Bronchial epithelial cell (primary cell): ENCODE measurements around the gene MST1. TPM values are rescaled to one million over a fixed set of nuclear protein-coding genes. Genes with fewer than 3 reads are reported as not detected.

Experiments used
- DNase-seq: peaks from one replicate; pipeline ENCODE4 v3.0.0-alpha.2; 2010; ENCODE audit warnings: low read depth
- FAIRE-seq: peaks from 2 replicates; lab custom pipeline; 2011; peaks lifted over from hg19 to GRCh38; lab: Jason Lieb, UNC
- H3K27me3 ChIP-seq: 2 replicates; pipeline ENCODE4 v1.5.1; 2011; ENCODE audit warnings: low read length; ENCODE audit not compliant: control insufficient read depth, insufficient read depth
- H3K36me3 ChIP-seq: 2 replicates; pipeline ENCODE4 v1.5.1; 2011; ENCODE audit warnings: low read length; ENCODE audit not compliant: control insufficient read depth, insufficient read depth
- H3K4me3 ChIP-seq: 2 replicates; pipeline ENCODE4 v1.5.1; 2011; ENCODE audit warnings: mild to moderate bottlenecking, low read depth, low read length, control low read depth
- CTCF ChIP-seq: IDR thresholded peaks from 2 replicates; pipeline ENCODE4 v1.5.1; 2011; ENCODE audit warnings: mild to moderate bottlenecking, moderate library complexity, low read length, control low read depth, inconsistent platforms; ENCODE audit not compliant: insufficient read depth, severe bottlenecking
- total RNA-seq: library from RNA; depleted of rRNA; stranded (reverse); fragments of >200 nt; gene quantifications from 2 replicates; pipeline ENCODE4 v1.2.1, GENCODE V29; 2014

Gene MST1
- total RNA-seq, 1 donor from 2014 or later = 4.7 TPM

GRCh38 chr3:49668861-49669260 lies 20.4 kb downstream of the MST1 start:
- no peak for TF ChIP-seq CTCF
- no peaks in the 10 kb centered on the region for H3K36me3 ChIP-seq
- DNase-seq = peak; percentile 45
- H3K4me3 ChIP-seq = no peak overlapping the region
- no peak for FAIRE-seq
- no peaks in the 10 kb centered on the region for H3K27me3 ChIP-seq

- TF ChIP-seq CTCF = no peak
- H3K4me3 ChIP-seq = no peak overlapping the region
- FAIRE-seq (no peak), DNase-seq (no peak)
- no peaks in the 10 kb centered on the region for H3K27me3 ChIP-seq
- H3K36me3 ChIP-seq = no peaks in the 10 kb centered on the region
Observed at GRCh38 chr3:49668414-49668797, 20.9 kb downstream of the MST1 start.

GRCh38 chr3:49667701-49668413 lies 21.4 kb downstream of the MST1 start:
- Histone ChIP-seq H3K4me3 (no peak overlapping the region), H3K36me3 (no peaks in the 10 kb centered on the region), H3K27me3 (no peaks in the 10 kb centered on the region)
- DNase-seq (no peak), FAIRE-seq (no peak)
- no peak for TF ChIP-seq CTCF

GRCh38 chr3:49666592-49666991 lies 22.7 kb downstream of the MST1 start:
- H3K4me3 ChIP-seq = no peak overlapping the region
- no peaks in the 10 kb centered on the region for H3K36me3 ChIP-seq
- TF ChIP-seq CTCF = no peak
- FAIRE-seq (no peak), DNase-seq (no peak)
- H3K27me3 ChIP-seq = no peaks in the 10 kb centered on the region

GRCh38 chr3:49665822-49666519 lies 23.3 kb downstream of the MST1 start:
- no peak for TF ChIP-seq CTCF
- DNase-seq = no peak
- H3K27me3 ChIP-seq = no peaks in the 10 kb centered on the region
- no peak overlapping the region for H3K4me3 ChIP-seq
- H3K36me3 ChIP-seq = no peaks in the 10 kb centered on the region
- FAIRE-seq = no peak
